GM19395 (cell line): Measurements from ENCODE around the gene MPP3.

Experiments used
- ATAC-seq: cut with Tn5 transposase; IDR thresholded peaks from one replicate; pipeline ENCODE4 v1.9.1; 2021; ENCODE audit warnings: mild to moderate bottlenecking, moderate library complexity; ENCODE audit not compliant: unreplicated experiment

Gene MPP3

GRCh38 chr17:43774304-43775250 is 58.4 kb downstream of the MPP3 start:
- ATAC-seq, result no peak

- no peak for ATAC-seq
These were observed 59.9 kb downstream of the MPP3 start for GRCh38 chr17:43772877-43773648.

GRCh38 chr17:43771463-43771862 is 61.5 kb downstream of the MPP3 start:
- no peak for ATAC-seq

GRCh38 chr17:43770957-43771356 is 62.0 kb downstream of the MPP3 start:
- ATAC-seq, result no peak

- ATAC-seq, result no peak
These were observed 63.1 kb downstream of the MPP3 start for GRCh38 chr17:43769859-43770258.

- no peak for ATAC-seq
These were observed 63.5 kb downstream of the MPP3 start for GRCh38 chr17:43769426-43769825.

- ATAC-seq, result no peak
These were observed 64.0 kb downstream of the MPP3 start for GRCh38 chr17:43768943-43769342.

GRCh38 chr17:43768382-43768781 is 64.6 kb downstream of the MPP3 start:
- ATAC-seq, result no peak

- ATAC-seq, result no peak
These were observed 65.3 kb downstream of the MPP3 start for GRCh38 chr17:43767713-43768059.

- no peak for ATAC-seq
These were observed 65.8 kb downstream of the MPP3 start for GRCh38 chr17:43767053-43767712.

- ATAC-seq, result no peak
These were observed 66.4 kb downstream of the MPP3 start for GRCh38 chr17:43766413-43767052.

GRCh38 chr17:43760254-43760852 is 72.6 kb downstream of the MPP3 start:
- ATAC-seq, result no peak

- ATAC-seq, result no peak
These were observed 73.1 kb downstream of the MPP3 start for GRCh38 chr17:43759836-43760235.

GRCh38 chr17:43758497-43759174 is 74.3 kb downstream of the MPP3 start, which contains the start of gene SOST:
SOST (minus strand) TSS chr17:43758791; CDS start chr17:43758741, 50 bp downstream.
- ATAC-seq, result no peak

- ATAC-seq, result no peak
These were observed 74.9 kb downstream of the MPP3 start for GRCh38 chr17:43758086-43758485.

- no peak for ATAC-seq
These were observed 75.7 kb downstream of the MPP3 start for GRCh38 chr17:43757171-43757660.

- ATAC-seq, result no peak
These were observed 76.7 kb downstream of the MPP3 start for GRCh38 chr17:43756201-43756600.

GRCh38 chr17:43755389-43755875 is 77.5 kb downstream of the MPP3 start:
- no peak for ATAC-seq

GRCh38 chr17:43754947-43755346 is 78.0 kb downstream of the MPP3 start:
- no peak for ATAC-seq
